ENCODE data around the gene SLC8A1.
A peak's percentile ranks its signal among the peaks of the same experiment; 100 is the strongest.

SLC8A1 gene

GRCh38 chr2:40310303-40310702, 141.6 kb downstream of the SLC8A1 start:
- no peak for DNase-seq (ENCODE audit: low spot score)

GRCh38 chr2:40304340-40304739, 147.6 kb downstream of the SLC8A1 start:
- DNase-seq (ENCODE audit: low spot score): no peak

GRCh38 chr2:40303746-40304145, 148.1 kb downstream of the SLC8A1 start:
- no peak for DNase-seq (ENCODE audit: low spot score)

DNA sequence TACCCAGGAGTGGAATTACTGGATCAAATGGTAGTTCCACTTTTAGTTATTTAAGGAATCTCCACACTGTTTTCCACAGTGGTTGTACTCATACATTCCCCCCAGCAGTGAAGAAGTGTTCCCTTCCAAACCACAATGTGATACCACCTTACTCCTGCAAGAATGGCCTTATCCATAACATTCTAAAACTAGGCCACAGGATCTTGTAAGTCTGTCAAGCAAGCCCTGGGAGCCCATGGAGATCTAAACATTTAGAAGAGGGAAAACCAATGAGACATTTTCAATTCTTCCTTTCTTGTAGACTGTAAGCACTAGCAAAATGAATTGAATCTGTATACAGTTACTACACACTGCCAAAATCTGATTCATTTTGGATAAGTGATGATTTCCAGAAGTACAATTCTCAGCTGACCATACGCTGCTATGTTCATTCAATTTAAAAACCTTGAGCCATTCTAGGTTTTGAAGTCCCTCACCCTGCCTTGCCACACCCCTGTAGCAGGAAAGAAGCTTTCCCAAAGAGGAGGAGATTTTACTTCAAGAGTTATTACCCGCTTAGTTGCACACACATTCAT, 149.1 kb downstream of the SLC8A1 start:
- no peak for DNase-seq (ENCODE audit: low spot score)

DNA sequence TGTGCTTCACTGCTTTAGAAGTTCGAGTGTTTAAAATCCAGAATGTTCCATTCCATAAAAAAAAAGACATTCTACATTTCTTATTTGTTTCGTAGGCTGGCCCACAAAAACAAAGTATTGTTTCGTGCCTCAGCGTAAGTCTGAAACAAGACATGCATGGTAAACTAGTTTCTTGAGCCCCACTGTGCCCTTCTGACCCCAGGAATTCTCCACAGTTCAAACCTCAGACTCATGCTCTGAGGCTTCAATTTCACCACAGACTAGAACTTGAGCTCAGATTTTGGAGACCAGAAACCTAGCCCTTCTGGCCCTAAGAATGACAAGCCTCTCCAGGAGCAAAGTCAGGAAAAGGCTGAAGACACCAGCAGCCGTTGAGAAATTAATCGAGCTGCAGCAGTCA, 151.5 kb downstream of the SLC8A1 start:
- no peak for DNase-seq (ENCODE audit: low spot score)

- no peak for DNase-seq (ENCODE audit: low spot score)
These were observed 152.1 kb downstream of the SLC8A1 start for GRCh38 chr2:40299781-40300180.

- DNase-seq (ENCODE audit: low spot score): no peak
These were observed 152.7 kb downstream of the SLC8A1 start for GRCh38 chr2:40299173-40299572.

DNA sequence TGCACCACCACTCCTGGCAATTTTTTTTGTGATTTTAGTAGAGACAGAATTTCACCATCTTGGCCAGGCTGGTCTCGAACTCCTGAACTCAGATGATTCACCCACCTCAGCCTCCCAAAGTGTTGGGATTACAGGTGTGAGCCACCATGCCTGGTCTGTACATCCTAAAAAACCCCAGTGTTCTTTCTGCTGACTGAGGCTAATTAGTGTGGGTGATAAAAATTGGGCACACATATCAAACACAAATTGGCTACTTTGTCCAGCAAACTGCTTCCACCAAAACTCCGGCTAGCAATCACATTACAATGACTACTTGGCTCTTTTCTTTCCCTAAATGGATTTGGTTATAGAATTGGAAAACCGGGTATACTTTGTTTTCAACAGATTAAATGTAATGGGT, 153.9 kb downstream of the SLC8A1 start:
- no peak for DNase-seq (ENCODE audit: low spot score)

GRCh38 chr2:40292291-40292690, 159.6 kb downstream of the SLC8A1 start:
- no peak for DNase-seq (ENCODE audit: low spot score)

GRCh38 chr2:40289771-40290404, 162.0 kb downstream of the SLC8A1 start:
- DNase-seq (ENCODE audit: low spot score): no peak

DNA sequence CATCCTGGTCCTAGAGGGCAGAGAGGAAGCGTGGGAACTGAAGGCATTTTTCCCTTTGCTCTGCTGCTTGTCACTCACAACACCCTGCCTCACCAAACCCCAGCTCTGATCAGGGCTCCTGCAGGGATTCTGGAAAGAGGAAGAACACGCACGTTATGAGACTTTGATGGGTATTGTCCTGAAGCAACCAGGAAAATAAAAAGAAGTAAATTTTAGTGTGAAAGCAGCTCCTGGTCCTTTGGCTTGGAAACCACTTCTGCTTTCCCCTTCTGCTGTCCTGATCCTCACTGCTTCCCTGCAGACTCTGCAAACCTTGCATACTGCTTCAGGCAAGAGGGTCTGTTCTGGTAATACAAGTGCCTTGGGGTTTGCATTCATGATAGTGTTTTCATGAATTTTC, 164.1 kb downstream of the SLC8A1 start:
- DNase-seq (ENCODE audit: low spot score): no peak

GRCh38 chr2:40287195-40287594, 164.7 kb downstream of the SLC8A1 start:
- DNase-seq (ENCODE audit: low spot score): no peak

DNA sequence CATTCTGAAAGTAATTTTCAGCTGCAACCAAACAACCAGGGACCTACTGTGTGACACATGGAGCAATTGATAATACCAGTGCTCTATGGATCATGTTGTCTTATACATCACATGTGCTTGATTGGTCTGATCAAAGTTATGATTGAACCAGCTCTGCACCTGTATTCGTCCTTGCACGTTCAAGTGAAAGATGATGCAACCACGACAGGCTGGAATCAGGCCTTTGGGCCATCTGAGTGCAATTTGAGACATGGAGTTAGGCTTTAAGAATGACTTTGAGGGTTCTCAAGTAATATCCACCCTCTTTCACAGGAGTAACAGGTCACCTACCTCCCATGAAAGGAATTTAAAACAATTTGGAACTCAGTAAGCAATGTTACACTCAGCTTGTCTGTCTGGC, 165.2 kb downstream of the SLC8A1 start:
- no peak for DNase-seq (ENCODE audit: low spot score)

- DNase-seq (ENCODE audit: low spot score): no peak
These were observed 166.5 kb downstream of the SLC8A1 start for GRCh38 chr2:40285391-40285790.

DNA sequence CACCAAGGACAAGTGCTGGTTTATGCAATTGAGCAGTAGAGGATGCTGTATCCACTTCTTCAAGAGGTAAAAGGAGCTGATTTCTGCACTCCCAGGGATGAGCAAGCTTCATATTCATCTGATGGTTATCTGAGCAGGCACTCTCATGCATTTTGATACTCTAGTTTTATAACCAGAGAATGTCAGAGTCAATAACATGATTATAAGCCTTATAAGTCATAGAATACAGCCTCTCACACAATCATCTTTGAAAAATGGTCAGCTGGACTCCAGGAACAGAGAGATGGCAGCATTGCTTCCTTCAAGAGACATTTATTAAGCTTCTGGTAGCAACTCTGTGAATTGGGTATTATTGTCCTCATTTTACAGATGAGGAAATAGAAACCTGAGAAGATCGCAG, 167.1 kb downstream of the SLC8A1 start:
- no peak for DNase-seq (ENCODE audit: low spot score)

- DNase-seq (ENCODE audit: low spot score): no peak
These were observed 168.6 kb downstream of the SLC8A1 start for GRCh38 chr2:40283111-40283909.

GRCh38 chr2:40282428-40282827, 169.5 kb downstream of the SLC8A1 start:
- no peak for DNase-seq (ENCODE audit: low spot score)

DNA sequence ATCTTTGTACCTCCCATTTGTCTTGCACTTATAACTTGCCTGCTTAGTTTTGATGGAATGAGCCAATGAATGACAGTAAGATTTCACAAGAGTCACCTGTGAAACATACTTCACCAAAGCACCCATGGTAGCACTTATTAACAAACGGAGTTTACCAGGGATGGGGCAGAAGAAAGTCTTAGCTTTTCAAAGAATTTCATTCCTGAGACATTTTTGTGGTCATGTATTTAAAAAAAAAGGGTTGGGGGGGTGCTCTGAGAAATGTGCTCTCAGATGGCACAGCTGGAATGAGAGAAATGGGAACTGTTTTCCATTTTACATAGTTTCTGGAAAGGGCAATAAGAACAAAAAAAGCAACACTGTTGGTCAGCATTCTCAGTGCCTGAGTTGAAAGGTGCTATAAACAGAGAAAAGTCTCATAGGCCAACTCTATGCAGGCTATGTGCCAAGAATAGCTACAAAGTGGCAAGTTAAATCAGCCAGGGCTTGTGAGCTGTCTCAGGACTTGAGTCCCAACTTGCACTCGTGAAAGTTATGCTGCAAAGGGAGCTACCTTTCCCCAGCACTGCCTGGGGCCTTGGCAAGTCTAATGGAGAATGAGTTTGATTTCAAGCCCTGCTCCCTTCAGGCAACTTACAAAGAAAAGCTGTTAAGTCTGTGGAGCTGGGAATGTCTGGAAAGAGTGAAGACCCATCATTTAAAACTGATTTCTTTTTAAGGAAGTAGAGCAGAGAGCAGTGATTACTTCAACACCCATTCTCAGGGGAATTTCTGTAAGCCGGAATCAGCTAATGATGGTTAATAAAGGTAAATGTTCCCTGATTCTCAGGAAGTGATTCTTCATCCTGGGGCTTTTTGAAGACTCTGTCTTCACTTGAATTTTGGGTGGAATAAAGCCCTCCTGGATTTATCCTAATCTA, 170.6 kb downstream of the SLC8A1 start:
- DNase-seq (ENCODE audit: low spot score): peak; percentile 55

GRCh38 chr2:40279482-40279881, 172.4 kb downstream of the SLC8A1 start:
- no peak for DNase-seq (ENCODE audit: low spot score)

- DNase-seq (ENCODE audit: low spot score): peak; percentile 6
These were observed 172.9 kb downstream of the SLC8A1 start for GRCh38 chr2:40279001-40279400.

GRCh38 chr2:40276076-40276475, 175.8 kb downstream of the SLC8A1 start:
- no peak for DNase-seq (ENCODE audit: low spot score)

DNA sequence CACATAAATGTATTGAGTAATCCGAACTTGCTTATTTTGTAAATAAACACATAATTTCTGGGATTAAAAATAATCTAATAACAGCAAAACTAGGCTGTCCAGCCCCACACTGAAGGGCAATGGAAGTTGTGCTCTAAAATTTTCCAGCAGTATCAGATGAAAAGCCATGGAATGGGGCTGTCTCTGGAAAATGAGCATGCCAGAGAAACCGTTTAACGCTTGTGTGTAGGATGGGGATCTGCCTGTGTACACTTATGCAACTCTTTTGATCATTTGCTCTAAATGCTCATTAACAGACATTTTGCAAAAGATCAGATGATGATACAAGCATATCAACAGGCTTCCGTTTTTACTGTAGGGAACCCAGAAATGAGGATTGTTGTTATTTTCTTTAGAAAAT, 177.6 kb downstream of the SLC8A1 start:
- DNase-seq (ENCODE audit: low spot score): no peak

Measured in AG08395 (cell line).